ENCODE results near the gene IL2RA. TPM values are rescaled to one million over a fixed set of nuclear protein-coding genes. Genes with fewer than 3 reads are reported as not detected.
"Not testable (repeated sequence)": the region's sequence is repeated elsewhere in the genome, so short reads cannot be mapped to it uniquely, and the experiment has no call there.

IL2RA gene
- total and polyA plus RNA-seq, 2 donors from 2014 or later = 0.54 to 11.9 TPM

DNA sequence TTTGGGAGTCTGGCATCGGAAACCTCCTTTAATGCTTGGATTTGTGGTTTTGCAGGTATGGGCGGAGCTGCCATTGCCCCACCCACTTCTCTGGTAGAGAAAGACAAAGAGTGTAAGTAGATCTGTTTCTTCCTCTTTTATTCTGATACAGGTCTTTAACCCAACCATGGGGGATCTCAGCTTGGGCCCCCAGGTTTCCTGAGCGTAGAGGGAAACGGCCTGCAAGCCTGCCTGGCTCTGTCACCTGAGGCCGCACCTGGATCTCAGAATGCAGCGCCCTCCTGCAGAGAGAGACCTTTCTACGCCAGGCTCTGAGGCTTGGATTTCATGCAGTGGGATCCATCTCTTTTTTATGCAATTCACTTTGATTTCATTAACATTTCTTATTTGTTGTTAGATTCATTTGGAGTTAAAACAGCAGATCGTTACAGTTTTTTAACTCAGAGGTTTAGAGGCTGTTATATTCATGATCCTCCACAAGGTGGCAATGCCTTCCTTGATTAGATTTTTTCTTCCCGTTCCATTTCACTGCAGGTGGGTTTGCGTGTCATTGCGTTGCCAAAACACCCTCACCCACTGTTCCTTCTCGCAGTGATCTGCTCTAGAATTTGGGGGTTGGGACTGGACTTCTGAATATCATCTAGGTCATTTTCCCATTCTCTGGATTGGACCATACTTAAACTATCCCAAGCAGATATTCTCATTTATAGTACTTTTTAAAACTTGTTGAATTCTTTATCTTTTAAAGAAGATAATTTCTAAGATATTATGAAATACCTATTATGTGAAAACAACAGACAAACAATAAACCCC, 46.7 kb upstream of the IL2RA start:
- Histone ChIP-seq H3K4me1 (ENCODE audit: control insufficient read depth in 2 of 3, insufficient read depth in 2 of 3, low read depth in 1 of 3, low read length in 3 of 3) (no peaks in the 10 kb centered on the region), H3K27ac (ENCODE audit: low read depth in 2 of 2, low read length in 2 of 2) (no peak overlapping the region), H3K36me3 (ENCODE audit: control insufficient read depth in 2 of 3, insufficient read depth in 3 of 3, low read length in 3 of 3) (peaks cover 16 to 65% (median 33%) of the 10 kb centered on the region in 3 donors), H3K27me3 (ENCODE audit: control insufficient read depth, insufficient read depth, low read length) (no peaks in the 10 kb centered on the region), H3K9ac (ENCODE audit: low read length in 3 of 3) (no peak overlapping the region), H3K4me3 (ENCODE audit: low read length in 3 of 3) (no peak overlapping the region), H3K9me3 (ENCODE audit: control insufficient read depth in 2 of 3, insufficient read depth in 1 of 3, low read length in 3 of 3) (no peaks in the 10 kb centered on the region)
- TF ChIP-seq, protein P1, sequence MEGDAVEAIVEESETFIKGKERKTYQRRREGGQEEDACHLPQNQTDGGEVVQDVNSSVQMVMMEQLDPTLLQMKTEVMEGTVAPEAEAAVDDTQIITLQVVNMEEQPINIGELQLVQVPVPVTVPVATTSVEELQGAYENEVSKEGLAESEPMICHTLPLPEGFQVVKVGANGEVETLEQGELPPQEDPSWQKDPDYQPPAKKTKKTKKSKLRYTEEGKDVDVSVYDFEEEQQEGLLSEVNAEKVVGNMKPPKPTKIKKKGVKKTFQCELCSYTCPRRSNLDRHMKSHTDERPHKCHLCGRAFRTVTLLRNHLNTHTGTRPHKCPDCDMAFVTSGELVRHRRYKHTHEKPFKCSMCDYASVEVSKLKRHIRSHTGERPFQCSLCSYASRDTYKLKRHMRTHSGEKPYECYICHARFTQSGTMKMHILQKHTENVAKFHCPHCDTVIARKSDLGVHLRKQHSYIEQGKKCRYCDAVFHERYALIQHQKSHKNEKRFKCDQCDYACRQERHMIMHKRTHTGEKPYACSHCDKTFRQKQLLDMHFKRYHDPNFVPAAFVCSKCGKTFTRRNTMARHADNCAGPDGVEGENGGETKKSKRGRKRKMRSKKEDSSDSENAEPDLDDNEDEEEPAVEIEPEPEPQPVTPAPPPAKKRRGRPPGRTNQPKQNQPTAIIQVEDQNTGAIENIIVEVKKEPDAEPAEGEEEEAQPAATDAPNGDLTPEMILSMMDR (IDR thresholded peaks at IDR 0.05; ENCODE audit: borderline replicate concordance, extremely low read depth, insufficient read depth) = peak; percentile 67
- DNase-seq (peak in 2 of 5 donors; percentile 61 to 66), FAIRE-seq (peak; percentile 19)
- intact Hi-C loops (cut with DNase I) = loop anchor here (5.0 kb wide), 1 partner anchor 293 kb away; no protein-coding TSS in a partner anchor

DNA sequence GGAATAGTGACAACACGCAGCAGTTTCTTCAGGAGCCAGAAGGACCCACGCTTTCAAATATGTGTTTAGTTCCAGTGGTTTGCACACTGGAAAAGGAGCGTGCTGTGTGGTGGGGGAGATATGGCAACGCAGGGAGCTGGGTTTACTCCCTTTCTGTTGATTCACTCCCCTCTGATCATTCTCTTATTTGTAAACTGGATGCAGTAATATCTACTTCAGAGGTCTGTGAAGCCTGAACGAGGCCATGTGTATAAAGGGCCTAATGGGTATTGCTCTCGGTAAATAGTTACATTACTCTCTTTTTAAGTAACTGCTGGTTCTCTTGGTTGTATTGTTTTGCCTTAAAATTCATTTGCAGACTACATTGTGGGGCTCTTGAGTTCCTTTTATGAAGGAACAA, 45.9 kb upstream of the IL2RA start:
- no peaks in the 10 kb centered on the region for H3K27me3 ChIP-seq (ENCODE audit: control insufficient read depth, insufficient read depth, low read length)
- no peak for FAIRE-seq
- no peak for DNase-seq
- H3K4me3 ChIP-seq (ENCODE audit: low read length in 3 of 3) = no peak overlapping the region
- TF ChIP-seq, protein P1 (IDR thresholded peaks at IDR 0.05; ENCODE audit: borderline replicate concordance, extremely low read depth, insufficient read depth) = no peak
- H3K9ac ChIP-seq (ENCODE audit: low read length in 3 of 3) = no peak overlapping the region
- no peaks in the 10 kb centered on the region for H3K9me3 ChIP-seq (ENCODE audit: control insufficient read depth in 2 of 3, insufficient read depth in 1 of 3, low read length in 3 of 3)
- H3K4me1 ChIP-seq (ENCODE audit: control insufficient read depth in 2 of 3, insufficient read depth in 2 of 3, low read depth in 1 of 3, low read length in 3 of 3) = no peaks in the 10 kb centered on the region
- no peak overlapping the region for H3K27ac ChIP-seq (ENCODE audit: low read depth in 2 of 2, low read length in 2 of 2)
- intact Hi-C loops (cut with DNase I) = loop anchor here (5.0 kb wide), 1 partner anchor 294 kb away; no protein-coding TSS in a partner anchor
- H3K36me3 ChIP-seq (ENCODE audit: control insufficient read depth in 2 of 3, insufficient read depth in 3 of 3, low read length in 3 of 3) = peaks cover 12 to 58% (median 27%) of the 10 kb centered on the region in 3 donors

DNA sequence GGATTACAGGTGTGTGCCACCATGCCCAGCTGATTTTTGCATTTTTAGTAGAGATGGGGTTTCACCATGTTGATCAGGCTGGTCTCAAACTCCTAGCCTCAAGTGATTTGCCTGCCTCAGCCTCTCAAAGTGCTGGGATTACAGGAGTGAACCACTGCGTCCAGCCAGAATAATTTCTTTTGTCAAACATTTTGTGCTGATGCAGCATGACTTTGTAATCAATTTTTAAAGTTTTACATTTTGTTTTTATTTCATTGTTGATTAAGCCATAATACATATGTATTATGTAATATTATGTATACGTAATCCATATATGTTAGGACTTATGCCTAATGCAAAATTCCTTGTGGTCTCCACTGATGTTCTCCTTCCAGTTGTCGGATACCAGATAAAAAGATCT, 45.4 kb upstream of the IL2RA start:
- not testable (repeated sequence) for H3K27ac ChIP-seq (ENCODE audit: low read depth in 2 of 2, low read length in 2 of 2); FAIRE-seq; H3K4me3 ChIP-seq (ENCODE audit: low read length in 3 of 3); DNase-seq; H3K4me1 ChIP-seq (ENCODE audit: control insufficient read depth in 2 of 3, insufficient read depth in 2 of 3, low read depth in 1 of 3, low read length in 3 of 3); H3K9ac ChIP-seq (ENCODE audit: low read length in 3 of 3); H3K27me3 ChIP-seq (ENCODE audit: control insufficient read depth, insufficient read depth, low read length); H3K9me3 ChIP-seq (ENCODE audit: control insufficient read depth in 2 of 3, insufficient read depth in 1 of 3, low read length in 3 of 3)
- H3K36me3 ChIP-seq (ENCODE audit: control insufficient read depth in 2 of 3, insufficient read depth in 3 of 3, low read length in 3 of 3) = peaks cover 9 to 55% (median 24%) of the 10 kb centered on the region in 3 donors
- intact Hi-C loops (cut with DNase I) = loop anchor here (5.0 kb wide), 1 partner anchor 295 kb away; no protein-coding TSS in a partner anchor

DNA sequence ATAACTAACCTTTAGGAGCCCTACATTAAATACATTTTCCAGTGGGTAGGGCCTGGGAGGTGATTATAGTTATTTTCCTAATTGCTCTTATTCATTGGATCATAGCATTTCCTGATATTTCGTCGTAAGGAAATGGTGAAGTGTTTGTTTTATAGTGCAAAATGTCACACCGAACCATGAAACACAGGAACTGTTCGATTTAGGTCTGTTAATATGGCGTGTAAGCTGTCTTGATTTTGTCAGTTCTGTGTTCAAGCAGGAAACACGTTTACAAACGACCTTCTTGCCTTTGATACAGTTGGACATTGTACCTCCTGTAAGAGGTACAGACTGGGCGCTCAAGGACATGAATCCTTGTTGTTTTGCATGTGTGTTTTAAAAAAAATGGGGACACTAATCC, 41.4 kb upstream of the IL2RA start:
- no peaks in the 10 kb centered on the region for H3K9me3 ChIP-seq (ENCODE audit: control insufficient read depth in 2 of 3, insufficient read depth in 1 of 3, low read length in 3 of 3)
- peaks cover 4 to 26% (median 4%) of the 10 kb centered on the region in 3 donors for H3K36me3 ChIP-seq (ENCODE audit: control insufficient read depth in 2 of 3, insufficient read depth in 3 of 3, low read length in 3 of 3)
- H3K4me3 ChIP-seq (ENCODE audit: low read length in 3 of 3) = no peak overlapping the region
- H3K27me3 ChIP-seq (ENCODE audit: control insufficient read depth, insufficient read depth, low read length) = no peaks in the 10 kb centered on the region
- no peak overlapping the region for H3K9ac ChIP-seq (ENCODE audit: low read length in 3 of 3)
- DNase-seq (no peak), FAIRE-seq (no peak)
- TF ChIP-seq, protein P1 (IDR thresholded peaks at IDR 0.05; ENCODE audit: borderline replicate concordance, extremely low read depth, insufficient read depth) = no peak
- no peaks in the 10 kb centered on the region for H3K4me1 ChIP-seq (ENCODE audit: control insufficient read depth in 2 of 3, insufficient read depth in 2 of 3, low read depth in 1 of 3, low read length in 3 of 3)
- intact Hi-C loops (cut with DNase I) = no loop called here
- H3K27ac ChIP-seq (ENCODE audit: low read depth in 2 of 2, low read length in 2 of 2) = no peak overlapping the region

Measured in kidney (tissue), 14 donors.